ENCODE data around the gene CWC22.
"Not testable (repeated sequence)": the region's sequence is repeated elsewhere in the genome, so short reads cannot be mapped to it uniquely, and the experiment has no call there.

Gene CWC22

DNA sequence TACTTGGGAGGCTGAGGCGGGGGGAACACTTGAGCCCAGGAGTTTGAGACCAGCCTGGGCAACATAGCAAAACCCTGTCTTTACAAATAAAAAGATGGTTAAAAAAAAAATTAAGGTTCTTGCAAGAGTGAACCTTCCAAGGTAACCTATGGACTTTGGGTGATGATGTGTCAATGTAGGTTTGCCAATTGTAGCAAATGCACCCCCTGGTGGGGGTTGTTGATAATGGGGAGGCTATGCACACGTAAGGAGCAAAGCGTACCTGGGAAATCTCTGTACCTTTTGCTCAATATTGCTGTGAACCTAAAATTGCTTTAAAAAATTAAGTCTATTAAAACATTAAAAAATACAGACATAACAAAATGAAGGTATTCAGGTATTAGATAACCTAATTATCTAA lies 70.4 kb downstream of the CWC22 start:
- H3K4me3 ChIP-seq (ENCODE audit: low read depth, low read length) = no peak overlapping the region
- TF ChIP-seq, protein P1, sequence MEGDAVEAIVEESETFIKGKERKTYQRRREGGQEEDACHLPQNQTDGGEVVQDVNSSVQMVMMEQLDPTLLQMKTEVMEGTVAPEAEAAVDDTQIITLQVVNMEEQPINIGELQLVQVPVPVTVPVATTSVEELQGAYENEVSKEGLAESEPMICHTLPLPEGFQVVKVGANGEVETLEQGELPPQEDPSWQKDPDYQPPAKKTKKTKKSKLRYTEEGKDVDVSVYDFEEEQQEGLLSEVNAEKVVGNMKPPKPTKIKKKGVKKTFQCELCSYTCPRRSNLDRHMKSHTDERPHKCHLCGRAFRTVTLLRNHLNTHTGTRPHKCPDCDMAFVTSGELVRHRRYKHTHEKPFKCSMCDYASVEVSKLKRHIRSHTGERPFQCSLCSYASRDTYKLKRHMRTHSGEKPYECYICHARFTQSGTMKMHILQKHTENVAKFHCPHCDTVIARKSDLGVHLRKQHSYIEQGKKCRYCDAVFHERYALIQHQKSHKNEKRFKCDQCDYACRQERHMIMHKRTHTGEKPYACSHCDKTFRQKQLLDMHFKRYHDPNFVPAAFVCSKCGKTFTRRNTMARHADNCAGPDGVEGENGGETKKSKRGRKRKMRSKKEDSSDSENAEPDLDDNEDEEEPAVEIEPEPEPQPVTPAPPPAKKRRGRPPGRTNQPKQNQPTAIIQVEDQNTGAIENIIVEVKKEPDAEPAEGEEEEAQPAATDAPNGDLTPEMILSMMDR (IDR thresholded peaks at IDR 0.05; ENCODE audit: low read depth, low read length) = peak; percentile 44

DNA sequence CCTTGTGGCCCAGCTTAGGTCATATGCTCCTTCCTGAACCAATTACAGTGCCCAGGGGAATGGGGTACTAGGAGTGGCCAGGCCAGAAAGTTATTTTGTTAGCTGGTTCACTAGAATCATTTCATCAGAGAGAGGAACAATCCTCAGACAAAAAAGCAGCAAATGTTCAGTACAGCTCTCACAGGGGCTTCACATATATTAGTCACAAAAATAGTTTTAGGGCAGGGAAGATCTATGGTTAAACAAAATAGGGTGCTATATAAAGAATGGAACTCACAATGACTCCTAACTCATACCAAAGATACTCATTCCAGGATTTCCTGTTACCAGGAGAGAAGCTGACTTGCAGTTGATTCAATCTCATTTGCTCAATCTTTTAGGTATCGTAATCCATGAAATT lies 71.0 kb downstream of the CWC22 start:
- H3K4me3 ChIP-seq (ENCODE audit: low read depth, low read length) = no peak overlapping the region
- TF ChIP-seq, protein P1 (IDR thresholded peaks at IDR 0.05; ENCODE audit: low read depth, low read length) = no peak

DNA sequence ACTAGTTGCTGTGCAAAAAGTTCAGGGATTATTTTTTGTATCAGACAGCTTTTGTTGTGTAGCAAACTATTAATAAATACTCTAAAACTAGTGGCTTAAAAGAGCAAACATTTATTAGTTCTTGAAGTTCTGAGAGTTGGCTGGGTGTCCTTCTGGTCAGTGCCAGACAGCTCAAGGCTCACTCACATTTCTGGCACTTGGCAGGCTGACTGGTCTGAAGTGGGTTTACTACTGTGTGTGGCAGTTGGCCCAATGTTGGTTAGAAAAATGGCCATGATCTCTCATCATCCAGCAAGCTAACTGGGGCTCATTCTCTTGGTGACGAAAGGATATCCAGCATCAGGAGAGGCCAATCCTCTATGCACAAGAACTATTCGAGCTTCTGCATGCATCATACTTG lies 74.3 kb downstream of the CWC22 start:
- H3K4me3 ChIP-seq (ENCODE audit: low read depth, low read length) = no peak overlapping the region
- TF ChIP-seq, protein P1 (IDR thresholded peaks at IDR 0.05; ENCODE audit: low read depth, low read length) = no peak

DNA sequence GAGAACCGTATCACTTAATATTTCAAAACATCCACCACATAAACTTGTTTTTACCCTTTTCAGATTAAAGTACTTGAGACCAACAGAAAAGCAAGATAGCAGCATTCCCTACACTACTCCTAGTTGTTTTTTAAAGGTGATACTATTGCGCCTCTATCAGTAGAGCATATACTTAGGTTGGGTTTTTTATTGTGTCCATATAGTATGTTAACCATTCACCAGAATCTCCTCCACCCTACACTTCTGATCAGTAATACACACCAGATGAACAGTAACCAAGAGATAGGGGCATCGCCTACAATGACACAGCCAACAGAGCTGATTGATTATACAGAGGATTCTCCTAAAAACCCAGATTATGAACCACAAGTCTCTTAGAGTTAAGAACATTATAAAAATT lies 75.6 kb downstream of the CWC22 start:
- H3K4me3 ChIP-seq (ENCODE audit: low read depth, low read length) = no peak overlapping the region
- TF ChIP-seq, protein P1 (IDR thresholded peaks at IDR 0.05; ENCODE audit: low read depth, low read length) = no peak

DNA sequence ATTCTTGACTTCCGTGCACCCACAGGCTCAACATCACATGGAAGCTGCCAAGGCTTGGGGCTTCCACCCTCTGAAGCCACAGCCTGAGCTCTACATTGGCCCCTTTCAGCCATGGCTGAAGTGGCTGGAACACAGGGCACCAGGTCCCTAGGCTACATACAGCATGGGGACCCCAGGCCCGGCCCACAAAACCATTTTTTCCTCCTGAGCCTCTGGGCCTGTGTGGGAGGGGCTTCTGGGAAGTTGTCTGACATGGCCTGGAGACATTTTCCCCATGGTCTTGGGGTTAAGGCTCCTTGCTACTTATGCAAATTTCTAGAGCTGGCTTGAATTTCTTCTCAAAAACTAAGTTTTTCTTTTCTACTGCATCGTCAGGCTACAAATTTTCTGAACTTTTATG lies 77.1 kb downstream of the CWC22 start:
- not testable (repeated sequence) for H3K4me3 ChIP-seq (ENCODE audit: low read depth, low read length)

DNA sequence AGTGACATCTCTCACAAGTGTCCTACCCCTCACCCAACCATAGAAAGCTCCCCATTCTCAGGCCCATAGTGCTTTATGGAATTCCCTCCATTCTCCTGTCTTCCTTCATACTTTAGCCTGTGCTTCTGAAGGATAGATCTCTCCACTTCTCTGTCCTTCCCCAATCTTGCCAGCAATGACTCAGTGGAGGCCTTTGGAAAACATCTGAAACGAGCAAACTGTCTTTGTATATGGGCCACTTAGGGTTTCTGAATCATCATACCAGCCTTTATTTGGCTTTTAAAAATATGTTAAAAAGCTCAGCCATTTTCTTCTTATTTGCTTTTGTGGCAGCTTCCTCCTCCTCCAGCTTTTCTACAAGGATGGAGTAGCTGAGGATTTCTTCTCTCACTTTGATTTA lies 80.1 kb downstream of the CWC22 start:
- H3K4me3 ChIP-seq (ENCODE audit: low read depth, low read length) = no peak overlapping the region
- TF ChIP-seq, protein P1 (IDR thresholded peaks at IDR 0.05; ENCODE audit: low read depth, low read length) = no peak

DNA sequence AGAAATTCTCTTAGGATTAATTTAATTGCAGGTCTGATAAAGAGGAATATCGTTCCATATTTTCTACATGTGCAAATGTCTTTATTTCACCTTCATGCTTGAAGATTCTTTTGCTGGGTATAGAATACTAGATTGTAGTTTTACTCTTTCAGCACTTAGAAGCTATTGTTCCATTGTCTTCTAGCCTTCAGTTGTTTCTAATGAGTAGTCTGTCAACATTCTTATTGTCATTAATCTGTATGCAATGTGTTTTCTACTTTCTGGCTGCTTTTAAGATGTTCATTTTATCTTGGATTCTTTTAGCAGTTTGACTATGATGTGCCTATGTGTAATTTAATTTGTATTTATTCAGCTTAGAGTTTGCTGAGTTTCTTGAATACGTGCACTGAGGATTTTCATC lies 81.4 kb downstream of the CWC22 start:
- no peak overlapping the region for H3K4me3 ChIP-seq (ENCODE audit: low read depth, low read length)
- TF ChIP-seq, protein P1 (IDR thresholded peaks at IDR 0.05; ENCODE audit: low read depth, low read length) = no peak

DNA sequence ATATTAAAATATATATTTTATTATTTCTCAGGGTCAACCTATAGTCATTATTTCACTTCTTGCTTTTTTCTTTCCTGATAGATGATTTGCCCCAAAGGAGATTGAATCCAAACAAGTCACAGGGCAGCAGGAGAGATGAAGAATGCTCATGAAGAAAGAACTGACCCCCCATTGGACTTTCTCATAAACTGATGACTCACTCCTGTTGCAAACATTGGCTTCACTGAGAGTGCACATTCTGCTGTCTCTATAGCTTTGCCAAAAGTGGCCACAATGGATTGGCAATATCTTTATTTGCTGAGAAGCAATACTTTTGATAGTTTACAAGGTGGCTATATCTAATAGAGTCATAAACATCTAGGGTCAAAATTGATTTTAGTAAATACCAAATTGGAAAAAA lies 89.8 kb downstream of the CWC22 start:
- H3K4me3 ChIP-seq (ENCODE audit: low read depth, low read length) = no peak overlapping the region
- TF ChIP-seq, protein P1 (IDR thresholded peaks at IDR 0.05; ENCODE audit: low read depth, low read length) = no peak
